Measurements from ENCODE around the gene HHIPL2. TPM values are rescaled to one million over a fixed set of nuclear protein-coding genes. Genes with fewer than 3 reads are reported as not detected.

HHIPL2 gene
- total and polyA plus RNA-seq, 10 of the 15 experiments (the other 5 are each of a cell fraction or from before 2014, with no cell fraction given), result 0.06 to 0.29 (median 0.09) TPM; not detected in 3

DNA sequence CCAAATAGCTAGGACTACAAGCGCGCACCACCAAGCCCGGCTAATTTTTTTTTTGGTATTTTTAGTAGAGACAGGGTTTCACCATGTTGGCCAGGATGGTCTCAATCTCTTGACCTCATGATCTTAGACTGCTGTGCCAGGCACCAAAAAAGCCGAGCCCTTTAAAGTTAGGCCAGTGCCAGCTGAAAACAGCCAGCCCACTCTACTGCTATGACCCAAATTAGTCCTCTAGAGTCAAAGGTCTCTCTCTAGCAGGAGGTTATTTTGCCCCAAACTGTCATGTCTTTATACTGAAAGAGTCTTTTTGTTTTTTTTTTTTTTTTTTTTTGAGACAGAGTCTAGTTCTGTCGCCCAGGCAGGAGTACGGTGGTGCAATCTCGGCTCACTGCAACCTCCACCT, 9.7 kb upstream of the HHIPL2 start:
- intact Hi-C loops (cut with micrococcal nuclease; ENCODE audit: unreplicated experiment), result no loop called here
- no peak for ATAC-seq
- CTCF ChIA-PET, result no interaction called here

DNA sequence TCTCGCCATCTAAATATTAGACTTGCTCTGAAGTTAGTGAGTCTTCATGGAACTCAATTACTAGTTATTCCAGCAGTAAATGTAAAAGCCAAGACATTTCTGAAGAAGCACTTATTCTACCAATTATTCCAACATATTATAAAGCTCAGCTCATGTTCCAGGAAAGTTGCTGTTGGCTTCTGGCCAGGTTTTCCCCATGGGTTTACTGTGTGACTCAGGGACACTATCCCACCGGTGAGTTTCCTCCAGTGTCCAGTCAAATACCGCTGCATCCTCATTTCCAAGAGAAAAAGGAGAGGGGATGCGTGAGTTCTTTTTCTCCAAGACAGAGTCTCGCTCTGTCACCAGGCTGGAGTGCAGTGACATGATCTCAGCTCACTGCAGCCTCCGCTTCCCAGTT, 9.2 kb upstream of the HHIPL2 start:
- SMC1A ChIA-PET (ENCODE audit: uncharacterized antibody, unreplicated experiment), result interaction anchor here (1.2 to 1.3 kb wide), 2 partner anchors 8 to 22 kb away, joined by 4 read pairs; no protein-coding TSS in a partner anchor
- Histone ChIP-seq H3K27me3 (replicated peaks in 1 of 2; ENCODE audit: control insufficient read depth in 2 of 2, insufficient read depth in 2 of 2, low read length in 1 of 2) (no peaks in the 10 kb centered on the region), H3K4me3 (no peak overlapping the region), H3K9me3 (replicated peaks; ENCODE audit: control insufficient read depth, insufficient read depth, low read length) (no peaks in the 10 kb centered on the region), H2AFZ (ENCODE audit: control insufficient read depth, low read depth, low read length) (no peak overlapping the region), H4K20me1 (ENCODE audit: control insufficient read depth, insufficient read depth) (no peaks in the 10 kb centered on the region), H3K36me3 (ENCODE audit: control insufficient read depth in 2 of 2, insufficient read depth in 2 of 2, low read length in 1 of 2) (peaks cover 5 to 18% of the 10 kb centered on the region in 2 experiments; a peak in 2 of 4 replicates), H3K4me2 (ENCODE audit: control insufficient read depth, insufficient read depth) (no peak overlapping the region), H3K27ac (ENCODE audit: control insufficient read depth, insufficient read depth) (no peak overlapping the region), H3K4me1 (ENCODE audit: control insufficient read depth, insufficient read depth, low read length) (no peaks in the 10 kb centered on the region), H3K79me2 (ENCODE audit: control insufficient read depth, insufficient read depth, low read length) (no peaks in the 10 kb centered on the region), H3K9ac (ENCODE audit: control insufficient read depth, insufficient read depth, low read length) (no peak overlapping the region)
- in situ Hi-C loops (cut with MboI) (no loop called here), intact Hi-C loops (cut with micrococcal nuclease; ENCODE audit: unreplicated experiment) (no loop called here)
- POLR2A ChIA-PET, result no interaction called here
- WGBS (ENCODE audit: insufficient coverage, insufficient replicate concordance, low lambda C conversion rate, missing lambda C conversion rate), result 83% methylated on average over 6 of the region's 6 CpGs
- FAIRE-seq (no peak), DNase-seq (ENCODE audit: low read depth, low spot score) (no peak), ATAC-seq (no peak)
- RAD21 ChIA-PET (ENCODE audit: unreplicated experiment), result no interaction called here
- BruUV-seq (replicated peaks), result no TSS peak
- CTCF ChIA-PET, result interaction anchor here (0.9 kb wide), 1 partner anchor 77 kb away, joined by 3 read pairs; no protein-coding TSS in a partner anchor
- TF ChIP-seq PAX5 (IDR thresholded peaks at IDR 0.05; ENCODE audit: borderline replicate concordance, low read depth, low read length) (no peak), CBX5 (IDR thresholded peaks at IDR 0.05; ENCODE audit: low read depth) (no peak), ZNF274 (IDR thresholded peaks at IDR 0.05; ENCODE audit: insufficient read depth, insufficient read length) (no peak), NBN (IDR thresholded peaks at IDR 0.05) (no peak), ZZZ3 (IDR thresholded peaks at IDR 0.05; ENCODE audit: control insufficient read depth, insufficient read length, low read depth) (no peak), TAF1 (IDR thresholded peaks at IDR 0.05; ENCODE audit: borderline replicate concordance, low read depth, low read length) (no peak), CREB1 (IDR thresholded peaks at IDR 0.05; ENCODE audit: low read depth) (no peak), NR2F1 (conservative IDR thresholded peaks at IDR 0.05) (no peak), RELA (IDR thresholded peaks at IDR 0.05; ENCODE audit: borderline replicate concordance, partially characterized antibody) (no peak)
- TF ChIP-seq, protein P1, sequence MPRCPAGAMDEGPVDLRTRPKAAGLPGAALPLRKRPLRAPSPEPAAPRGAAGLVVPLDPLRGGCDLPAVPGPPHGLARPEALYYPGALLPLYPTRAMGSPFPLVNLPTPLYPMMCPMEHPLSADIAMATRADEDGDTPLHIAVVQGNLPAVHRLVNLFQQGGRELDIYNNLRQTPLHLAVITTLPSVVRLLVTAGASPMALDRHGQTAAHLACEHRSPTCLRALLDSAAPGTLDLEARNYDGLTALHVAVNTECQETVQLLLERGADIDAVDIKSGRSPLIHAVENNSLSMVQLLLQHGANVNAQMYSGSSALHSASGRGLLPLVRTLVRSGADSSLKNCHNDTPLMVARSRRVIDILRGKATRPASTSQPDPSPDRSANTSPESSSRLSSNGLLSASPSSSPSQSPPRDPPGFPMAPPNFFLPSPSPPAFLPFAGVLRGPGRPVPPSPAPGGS (IDR thresholded peaks at IDR 0.05; ENCODE audit: borderline replicate concordance, insufficient read depth, low read depth, low read length, poor library complexity, severe bottlenecking), result no peak
- TF ChIP-seq, protein P2, sequence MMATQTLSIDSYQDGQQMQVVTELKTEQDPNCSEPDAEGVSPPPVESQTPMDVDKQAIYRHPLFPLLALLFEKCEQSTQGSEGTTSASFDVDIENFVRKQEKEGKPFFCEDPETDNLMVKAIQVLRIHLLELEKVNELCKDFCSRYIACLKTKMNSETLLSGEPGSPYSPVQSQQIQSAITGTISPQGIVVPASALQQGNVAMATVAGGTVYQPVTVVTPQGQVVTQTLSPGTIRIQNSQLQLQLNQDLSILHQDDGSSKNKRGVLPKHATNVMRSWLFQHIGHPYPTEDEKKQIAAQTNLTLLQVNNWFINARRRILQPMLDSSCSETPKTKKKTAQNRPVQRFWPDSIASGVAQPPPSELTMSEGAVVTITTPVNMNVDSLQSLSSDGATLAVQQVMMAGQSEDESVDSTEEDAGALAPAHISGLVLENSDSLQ (IDR thresholded peaks at IDR 0.05), result no peak

More for the DNA sequence above, 9.7 kb upstream of the HHIPL2 start:
- Histone ChIP-seq H3K4me3 (no peak overlapping the region), H3K4me2 (ENCODE audit: control insufficient read depth, insufficient read depth) (no peak overlapping the region), H3K27me3 (replicated peaks in 1 of 2; ENCODE audit: control insufficient read depth in 2 of 2, insufficient read depth in 2 of 2, low read length in 1 of 2) (no peaks in the 10 kb centered on the region), H3K9me3 (replicated peaks; ENCODE audit: control insufficient read depth, insufficient read depth, low read length) (no peaks in the 10 kb centered on the region), H3K27ac (ENCODE audit: control insufficient read depth, insufficient read depth) (no peak overlapping the region), H2AFZ (ENCODE audit: control insufficient read depth, low read depth, low read length) (no peak overlapping the region), H3K36me3 (ENCODE audit: control insufficient read depth in 2 of 2, insufficient read depth in 2 of 2, low read length in 1 of 2) (peaks cover 5 to 18% of the 10 kb centered on the region in 2 experiments; a peak in 2 of 4 replicates), H3K9ac (ENCODE audit: control insufficient read depth, insufficient read depth, low read length) (no peak overlapping the region), H4K20me1 (ENCODE audit: control insufficient read depth, insufficient read depth) (no peaks in the 10 kb centered on the region), H3K79me2 (ENCODE audit: control insufficient read depth, insufficient read depth, low read length) (no peaks in the 10 kb centered on the region), H3K4me1 (ENCODE audit: control insufficient read depth, insufficient read depth, low read length) (no peaks in the 10 kb centered on the region)
- 98% methylated on average over 6 of the region's 7 CpGs for WGBS (ENCODE audit: insufficient coverage, insufficient replicate concordance, low lambda C conversion rate, missing lambda C conversion rate)
- DNase-seq (ENCODE audit: low read depth, low spot score) (no peak), FAIRE-seq (no peak)
- POLR2A ChIA-PET, result no interaction called here
- in situ Hi-C loops (cut with MboI), result no loop called here
- BruUV-seq (replicated peaks), result no TSS peak
- TF ChIP-seq EED (IDR thresholded peaks at IDR 0.05; ENCODE audit: low read depth), result no peak
- TF ChIP-seq, protein P3, sequence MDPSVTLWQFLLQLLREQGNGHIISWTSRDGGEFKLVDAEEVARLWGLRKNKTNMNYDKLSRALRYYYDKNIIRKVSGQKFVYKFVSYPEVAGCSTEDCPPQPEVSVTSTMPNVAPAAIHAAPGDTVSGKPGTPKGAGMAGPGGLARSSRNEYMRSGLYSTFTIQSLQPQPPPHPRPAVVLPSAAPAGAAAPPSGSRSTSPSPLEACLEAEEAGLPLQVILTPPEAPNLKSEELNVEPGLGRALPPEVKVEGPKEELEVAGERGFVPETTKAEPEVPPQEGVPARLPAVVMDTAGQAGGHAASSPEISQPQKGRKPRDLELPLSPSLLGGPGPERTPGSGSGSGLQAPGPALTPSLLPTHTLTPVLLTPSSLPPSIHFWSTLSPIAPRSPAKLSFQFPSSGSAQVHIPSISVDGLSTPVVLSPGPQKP (IDR thresholded peaks at IDR 0.05; ENCODE audit: low read depth, low read length), result no peak
- SMC1A ChIA-PET (ENCODE audit: uncharacterized antibody, unreplicated experiment), result interaction anchor here (1.3 to 2.6 kb wide), 2 partner anchors 22 to 77 kb away, joined by 4 to 8 read pairs; no protein-coding TSS in a partner anchor
- RAD21 ChIA-PET (ENCODE audit: unreplicated experiment), result no interaction called here

Measured in GM12878 (cell line).